Naive thymus-derived CD8-positive, alpha-beta T cell (primary cell): ENCODE measurements around the gene BRD3. TPM values are rescaled to one million over a fixed set of nuclear protein-coding genes. Genes with fewer than 3 reads are reported as not detected.

Experiments
- ATAC-seq, 2 donors: fragments of 150-1000 bp; cut with Tn5 transposase in 1 of 2; sonication (Bioruptor Pico), chemical (Tn5 transposase) in 1 of 2; 1 replicate in 1 of 2; 2 replicates in 1 of 2; pipeline ENCODE4 v1.10.0; 2021; ENCODE audit warnings: mild to moderate bottlenecking in 2 of 2, moderate library complexity in 2 of 2
- POLR2A ChIA-PET: fragments of 350-600 bp; sonication (Branson Sonifier 250); formaldehyde crosslinking; loops from one replicate; lab custom pipeline; 2021; ENCODE audit warnings: antibody characterized with exemption; lab: Charles Lee
- DNase-seq, 10 donors: peaks; one replicate each; pipeline versions ENCODE4 v3.0.0 to v3.0.0-alpha.2; 2020 to 2022
- H3K27ac Mint-ChIP-seq, 10 donors: one replicate each; pipeline ENCODE4 v1.8.0; 2020 to 2022; ENCODE audit warnings: mild to moderate bottlenecking in 10 of 10, mixed read lengths in 10 of 10, moderate library complexity in 4 of 10, inconsistent platforms in 1 of 10
- H3K27me3 Mint-ChIP-seq, 5 donors: one replicate each; pipeline ENCODE4 v1.8.0; 2021 to 2022; ENCODE audit warnings: mixed read lengths in 5 of 5
- H3K36me3 Mint-ChIP-seq, 3 donors: one replicate each; pipeline ENCODE4 v1.8.0; 2020 to 2022; ENCODE audit warnings: mixed read lengths in 3 of 3, mild to moderate bottlenecking in 2 of 3, inconsistent platforms in 1 of 3
- H3K4me1 Mint-ChIP-seq, 4 donors: one replicate each; pipeline ENCODE4 v1.8.0; 2021 to 2022; ENCODE audit warnings: mixed read lengths in 4 of 4
- H3K4me3 Mint-ChIP-seq, 10 donors: one replicate each; pipeline ENCODE4 v1.8.0; 2020 to 2022; ENCODE audit warnings: mild to moderate bottlenecking in 10 of 10, mixed read lengths in 10 of 10, moderate library complexity in 6 of 10, inconsistent platforms in 1 of 10
- H3K9me3 Mint-ChIP-seq, 9 donors: one replicate each; pipeline ENCODE4 v1.8.0; 2020 to 2022; ENCODE audit warnings: mixed read lengths in 9 of 9, mild to moderate bottlenecking in 3 of 9, inconsistent platforms in 1 of 9, moderate library complexity in 1 of 9
- polyA plus RNA-seq, 3 donors: library from polyadenylated mRNA; unstranded; fragments of 300-500 nt; fragmentation: Illumina TruSeq; gene quantifications; one replicate each; pipeline ENCODE4 v1.2.3, GENCODE V29; 2021
- total RNA-seq, 8 experiments: library from RNA in 2 of 8; stranded (reverse) in 2 of 8; gene quantifications; one replicate each; pipeline ENCODE4 v1.2.3 and lab custom pipeline; 2021 to 2026

BRD3 gene
- total and polyA plus RNA-seq, 5 experiments from 2014 or later, result 13.1 to 49.0 (median 30.9) TPM

GRCh38 chr9:134058716-134059115 lies 9.1 kb downstream of the BRD3 start:
- DNase-seq (no peak), ATAC-seq (no peak)
- no peaks in the 10 kb centered on the region for H3K27me3 Mint-ChIP-seq
- peak overlapping the region in 2 of 10 donors; percentile 37 to 51 for H3K4me3 Mint-ChIP-seq
- H3K4me1 Mint-ChIP-seq, result peaks cover 24 to 66% (median 61%) of the 10 kb centered on the region in 4 donors
- POLR2A ChIA-PET, result no interaction called here
- no peak overlapping the region for H3K27ac Mint-ChIP-seq
- no peaks in the 10 kb centered on the region for H3K36me3 Mint-ChIP-seq
- no peaks in the 10 kb centered on the region for H3K9me3 Mint-ChIP-seq

DNA sequence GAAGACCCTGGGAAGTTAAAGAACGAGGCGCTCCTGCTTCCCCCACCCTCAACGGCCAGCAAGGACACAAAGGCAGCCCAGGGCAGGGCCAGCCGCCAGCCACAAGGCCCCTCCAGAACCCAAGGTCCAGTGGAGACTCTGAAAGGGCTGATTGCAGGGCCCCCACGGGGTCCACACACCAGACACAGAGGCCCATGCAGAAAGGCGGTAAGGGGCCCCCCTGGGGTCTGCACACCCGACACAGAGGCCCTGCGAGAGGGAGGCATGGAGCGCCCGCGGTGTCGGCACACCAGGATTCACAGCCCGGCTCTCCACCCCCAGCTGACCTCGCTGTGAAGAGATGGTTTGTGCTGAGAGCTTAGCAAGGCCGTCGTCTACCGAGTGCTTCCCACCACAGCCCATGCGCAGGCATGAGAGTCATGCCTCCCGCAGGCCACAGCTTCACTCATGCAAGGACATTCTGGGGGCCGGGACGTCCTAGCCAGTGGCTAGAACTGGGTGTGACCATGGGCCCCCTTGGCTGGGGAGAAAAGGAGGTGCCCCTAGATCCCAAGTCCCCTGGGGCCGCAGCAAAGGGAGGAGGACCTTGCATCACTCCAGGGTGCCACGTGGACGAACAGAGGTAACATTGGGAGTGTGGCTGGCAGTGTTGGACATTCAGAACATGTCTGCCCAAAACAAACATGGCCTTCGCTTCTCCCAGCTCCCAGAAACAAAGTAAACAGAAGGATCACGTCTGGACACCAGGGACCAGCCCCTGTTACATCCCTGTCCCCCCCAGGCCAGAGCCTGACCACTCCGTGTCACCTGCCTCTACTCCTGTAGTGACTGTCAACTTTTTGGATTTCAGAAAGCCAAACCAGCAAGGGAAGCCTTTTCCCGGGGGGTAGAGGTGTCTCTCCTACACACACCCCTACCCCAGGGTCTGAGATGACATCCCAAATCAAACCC lies 9.8 kb downstream of the BRD3 start:
- Mint-ChIP-seq H3K27me3 (no peaks in the 10 kb centered on the region), H3K9me3 (no peaks in the 10 kb centered on the region), H3K27ac (peak overlapping the region in 1 of 10 donors; percentile 82), H3K4me3 (no peak overlapping the region), H3K4me1 (peaks cover 20 to 60% (median 55%) of the 10 kb centered on the region in 4 donors), H3K36me3 (peaks cover 0 to under 1% (median 0%) of the 10 kb centered on the region in 3 donors)
- DNase-seq, result no peak
- ATAC-seq, result no peak
- POLR2A ChIA-PET, result no interaction called here

GRCh38 chr9:134057307-134057657 lies 10.5 kb downstream of the BRD3 start:
- no peaks in the 10 kb centered on the region for H3K9me3 Mint-ChIP-seq
- DNase-seq (no peak), ATAC-seq (no peak)
- no peak overlapping the region for H3K4me3 Mint-ChIP-seq
- H3K27ac Mint-ChIP-seq, result no peak overlapping the region
- peaks cover 0 to 6% (median 0%) of the 10 kb centered on the region in 3 donors for H3K36me3 Mint-ChIP-seq
- POLR2A ChIA-PET, result no interaction called here
- H3K4me1 Mint-ChIP-seq, result peaks cover 17 to 52% (median 47%) of the 10 kb centered on the region in 4 donors
- no peaks in the 10 kb centered on the region for H3K27me3 Mint-ChIP-seq

GRCh38 chr9:134056483-134057306 lies 11.1 kb downstream of the BRD3 start:
- Mint-ChIP-seq H3K36me3 (peaks cover 0 to 11% (median 0%) of the 10 kb centered on the region in 3 donors), H3K4me3 (no peak overlapping the region), H3K27ac (peak overlapping the region in 2 of 10 donors; percentile 43 to 59), H3K27me3 (no peaks in the 10 kb centered on the region), H3K9me3 (no peaks in the 10 kb centered on the region), H3K4me1 (peaks cover 15 to 50% (median 45%) of the 10 kb centered on the region in 4 donors)
- POLR2A ChIA-PET, result no interaction called here
- ATAC-seq (no peak), DNase-seq (no peak)

GRCh38 chr9:134055981-134056461 lies 11.8 kb downstream of the BRD3 start:
- POLR2A ChIA-PET, result no interaction called here
- H3K36me3 Mint-ChIP-seq, result peaks cover 0 to 18% (median 6%) of the 10 kb centered on the region in 3 donors
- H3K4me1 Mint-ChIP-seq, result peaks cover 12 to 44% (median 39%) of the 10 kb centered on the region in 4 donors
- H3K27ac Mint-ChIP-seq, result peak overlapping the region in 2 of 10 donors; percentile 43 to 59
- H3K27me3 Mint-ChIP-seq, result no peaks in the 10 kb centered on the region
- H3K9me3 Mint-ChIP-seq, result no peaks in the 10 kb centered on the region
- DNase-seq (peak in 1 of 10 donors; percentile 61), ATAC-seq (no peak)
- H3K4me3 Mint-ChIP-seq, result no peak overlapping the region

DNA sequence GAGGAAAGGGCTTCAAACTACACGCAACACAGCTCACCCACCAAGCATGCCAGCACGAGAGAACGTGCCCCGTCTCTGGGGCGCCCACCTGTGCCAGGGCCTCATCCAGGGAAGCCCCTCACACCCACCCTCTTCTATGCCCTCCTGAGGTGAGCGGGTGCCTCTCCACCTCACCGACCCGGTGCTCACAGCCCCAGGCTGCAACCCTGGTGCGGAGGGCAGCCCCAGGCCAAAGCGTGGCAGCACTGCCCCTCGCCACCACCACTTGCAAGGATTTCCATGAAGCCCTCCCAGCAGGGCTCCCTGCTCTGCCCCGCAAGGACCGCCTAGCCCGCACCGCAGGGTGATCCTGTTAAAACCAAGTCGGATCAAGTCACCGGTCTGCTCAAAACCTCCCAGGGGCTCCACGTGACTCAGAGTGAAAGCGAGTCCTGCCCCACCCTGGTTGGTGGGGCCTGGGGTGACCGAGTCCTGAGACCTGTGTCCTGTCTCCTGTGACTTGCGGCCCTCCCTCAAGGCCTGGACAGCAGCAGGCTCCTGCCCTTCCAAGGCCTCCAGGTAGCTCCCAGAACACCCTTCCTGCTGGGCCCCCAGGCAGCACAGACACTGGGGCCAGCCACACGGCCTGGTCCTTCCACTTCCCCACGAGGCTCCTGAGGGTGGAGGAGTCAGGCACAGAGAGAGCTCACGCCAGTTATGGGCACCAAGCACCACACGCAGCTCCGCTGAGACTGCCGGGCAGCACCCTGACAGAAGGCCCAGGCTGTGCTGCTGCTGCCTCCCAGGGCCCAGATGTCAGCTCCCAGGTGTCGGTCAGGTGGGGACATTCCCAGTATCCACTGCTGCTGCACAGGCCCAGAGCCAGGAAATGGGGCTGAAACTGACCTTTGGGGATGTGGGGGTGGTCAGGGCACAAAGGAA lies 12.7 kb downstream of the BRD3 start:
- Mint-ChIP-seq H3K9me3 (no peaks in the 10 kb centered on the region), H3K36me3 (peaks cover 0 to 22% (median 6%) of the 10 kb centered on the region in 3 donors), H3K27ac (peak overlapping the region in 2 of 10 donors; percentile 55 to 69), H3K27me3 (no peaks in the 10 kb centered on the region), H3K4me3 (no peak overlapping the region), H3K4me1 (peaks cover 8 to 36% (median 30%) of the 10 kb centered on the region in 4 donors)
- DNase-seq (no peak), ATAC-seq (no peak)
- POLR2A ChIA-PET, result no interaction called here

DNA sequence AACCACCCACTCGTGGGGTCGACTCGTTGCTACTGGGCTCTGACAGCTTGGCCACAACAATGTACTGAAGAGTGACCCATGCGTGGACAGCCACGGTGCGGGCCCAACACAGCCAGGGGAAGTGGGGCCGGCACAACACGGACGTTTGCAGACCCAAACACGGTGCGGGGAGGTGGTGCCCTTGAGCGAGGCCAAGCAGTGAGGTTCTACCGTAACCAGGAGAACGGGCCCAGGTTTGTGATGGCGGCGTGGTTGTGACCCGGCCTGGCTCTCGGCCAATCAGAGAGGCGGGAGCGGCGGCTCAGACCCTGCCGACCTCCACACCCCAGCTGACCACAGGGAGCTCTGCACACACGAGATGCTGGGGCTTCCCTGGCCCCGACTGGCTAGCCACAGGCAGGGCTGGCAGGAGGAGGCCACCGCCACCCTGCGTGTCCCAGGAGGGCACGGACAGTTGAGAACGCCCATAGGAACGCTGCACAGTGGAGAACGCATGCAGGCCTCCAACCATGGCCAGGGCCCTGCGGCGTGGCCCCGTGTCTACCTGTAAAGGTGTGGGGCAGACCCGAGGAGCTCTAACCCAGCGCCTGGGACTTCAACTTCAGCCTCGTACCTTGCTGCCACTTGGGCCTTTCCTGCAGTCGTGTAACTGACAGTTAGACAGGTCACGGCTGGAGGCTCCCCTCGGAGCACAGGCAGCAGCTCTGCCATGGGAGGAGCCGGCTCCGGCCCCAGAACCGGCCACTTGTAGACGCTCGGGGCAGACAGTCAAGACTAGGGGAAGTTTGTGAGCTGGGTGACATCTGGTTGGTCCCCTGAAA lies 13.7 kb downstream of the BRD3 start:
- Mint-ChIP-seq H3K27ac (no peak overlapping the region), H3K36me3 (peaks cover 0 to 27% (median 6%) of the 10 kb centered on the region in 3 donors), H3K27me3 (no peaks in the 10 kb centered on the region), H3K4me3 (no peak overlapping the region), H3K9me3 (no peaks in the 10 kb centered on the region), H3K4me1 (peaks cover 6 to 28% (median 23%) of the 10 kb centered on the region in 4 donors)
- ATAC-seq, result no peak
- POLR2A ChIA-PET, result interaction anchor here (1.0 kb wide), 1 partner anchor 8 kb away, joined by 3 read pairs; no protein-coding TSS in a partner anchor
- DNase-seq, result peak in 1 of 10 donors; percentile 62

DNA sequence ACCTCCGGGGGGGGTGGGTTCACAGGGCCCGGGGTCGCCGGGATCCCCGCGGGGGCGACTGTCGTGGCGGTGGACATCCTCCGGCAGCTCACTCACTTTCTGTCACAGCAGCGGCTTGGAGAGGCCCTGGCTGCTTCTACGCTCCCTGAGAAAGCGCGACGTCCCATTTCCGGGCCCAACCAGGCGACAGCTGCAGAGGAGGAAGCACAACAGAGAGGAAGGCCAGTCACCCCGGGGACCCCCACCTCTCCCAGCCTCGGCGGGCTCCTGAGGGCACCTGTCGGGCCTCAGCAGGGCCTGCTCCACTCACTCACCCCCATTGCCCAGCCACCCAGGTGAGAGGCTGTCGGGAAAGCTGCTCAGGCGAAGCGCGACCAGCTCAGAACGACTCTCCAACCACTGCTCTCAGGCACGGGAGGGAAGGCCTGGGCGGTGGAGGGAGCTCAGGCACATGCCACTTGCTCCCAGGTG lies 14.4 kb downstream of the BRD3 start:
- Mint-ChIP-seq H3K27me3 (no peaks in the 10 kb centered on the region), H3K4me3 (no peak overlapping the region), H3K4me1 (peaks cover 2 to 21% (median 16%) of the 10 kb centered on the region in 4 donors), H3K27ac (no peak overlapping the region), H3K36me3 (peaks cover 0 to 31% (median 6%) of the 10 kb centered on the region in 3 donors), H3K9me3 (no peaks in the 10 kb centered on the region)
- no peak for ATAC-seq
- DNase-seq, result peak in 1 of 10 donors; percentile 55
- POLR2A ChIA-PET, result interaction anchor here (0.6 to 1.0 kb wide), 2 partner anchors 9 to 80 kb away, joined by 3 to 7 read pairs; no protein-coding TSS in a partner anchor

- peak in 1 of 10 donors; percentile 44 for DNase-seq
- Mint-ChIP-seq H3K27me3 (no peaks in the 10 kb centered on the region), H3K4me3 (no peak overlapping the region), H3K9me3 (no peaks in the 10 kb centered on the region), H3K27ac (no peak overlapping the region), H3K4me1 (peaks cover 2 to 18% (median 13%) of the 10 kb centered on the region in 4 donors), H3K36me3 (peaks cover 0 to 35% (median 6%) of the 10 kb centered on the region in 3 donors)
- POLR2A ChIA-PET, result interaction anchor here (0.6 to 1.1 kb wide), 2 partner anchors 81 to 85 kb away, joined by 3 to 7 read pairs; no protein-coding TSS in a partner anchor
- no peak for ATAC-seq
These were observed 14.9 kb downstream of the BRD3 start for GRCh38 chr9:134052941-134053340.

DNA sequence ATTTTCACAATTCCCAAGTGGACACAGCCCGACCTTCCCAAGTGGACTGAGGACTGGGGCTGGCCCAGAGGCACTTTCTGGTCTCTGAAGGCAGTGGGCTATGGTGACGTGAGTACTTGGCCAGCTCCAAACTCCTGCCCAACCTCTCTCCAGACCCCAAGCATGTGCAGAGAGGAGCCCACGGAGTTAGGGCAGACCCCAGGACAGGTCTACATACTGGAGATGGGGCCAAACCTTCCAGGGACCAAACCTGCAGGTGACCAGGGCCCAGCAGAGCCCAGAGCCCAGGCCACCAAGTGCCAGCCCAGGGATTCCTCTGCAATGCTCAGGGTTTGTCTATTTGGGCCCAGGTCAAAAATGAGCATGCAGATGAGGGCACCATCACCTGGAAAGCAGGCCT lies 15.3 kb downstream of the BRD3 start:
- Mint-ChIP-seq H3K27me3 (no peaks in the 10 kb centered on the region), H3K9me3 (no peaks in the 10 kb centered on the region), H3K4me3 (no peak overlapping the region), H3K36me3 (peaks cover 0 to 39% (median 6%) of the 10 kb centered on the region in 3 donors), H3K4me1 (peaks cover 2 to 17% (median 12%) of the 10 kb centered on the region in 4 donors), H3K27ac (no peak overlapping the region)
- POLR2A ChIA-PET, result interaction anchor here (0.6 to 1.1 kb wide), 2 partner anchors 81 to 85 kb away, joined by 3 to 7 read pairs; no protein-coding TSS in a partner anchor
- no peak for ATAC-seq
- no peak for DNase-seq

GRCh38 chr9:134051319-134051718 lies 16.5 kb downstream of the BRD3 start:
- DNase-seq (no peak), ATAC-seq (no peak)
- Mint-ChIP-seq H3K4me3 (no peak overlapping the region), H3K27me3 (no peaks in the 10 kb centered on the region), H3K27ac (peak overlapping the region in 1 of 10 donors; percentile 65), H3K9me3 (no peaks in the 10 kb centered on the region), H3K4me1 (peaks cover 0 to 8% (median 3%) of the 10 kb centered on the region in 4 donors), H3K36me3 (peaks cover 0 to 47% (median 6%) of the 10 kb centered on the region in 3 donors)
- POLR2A ChIA-PET, result no interaction called here
